GM19468 (cell line): ENCODE measurements around the gene NLRP7.

Experiments
- ATAC-seq: cut with Tn5 transposase; IDR thresholded peaks from one replicate; pipeline ENCODE4 v1.9.1; 2021; ENCODE audit warnings: mild to moderate bottlenecking, moderate library complexity, moderate number of reproducible peaks; ENCODE audit not compliant: unreplicated experiment; ENCODE audit errors: extremely low read depth

The NLRP7 gene

DNA sequence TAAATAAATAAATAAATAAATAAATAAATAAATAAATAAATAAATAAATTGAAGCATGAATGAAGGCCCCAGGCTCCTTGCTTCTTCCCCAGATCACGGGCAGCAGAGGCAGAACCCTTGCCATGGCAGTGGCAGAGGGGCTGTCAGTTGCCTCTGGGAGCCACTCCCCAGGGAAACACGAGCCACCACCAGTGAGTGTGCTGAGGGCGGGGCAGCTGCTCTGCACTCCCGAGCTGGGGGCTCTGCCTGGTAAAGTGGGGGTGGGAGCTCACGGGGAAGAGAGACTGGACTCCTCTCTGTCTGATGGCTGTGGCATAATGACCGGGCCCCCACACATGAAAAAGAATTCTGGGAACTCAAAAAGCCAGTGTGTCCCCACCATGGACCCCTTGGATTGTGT is 65.4 kb downstream of the NLRP7 start:
- ATAC-seq: no peak

DNA sequence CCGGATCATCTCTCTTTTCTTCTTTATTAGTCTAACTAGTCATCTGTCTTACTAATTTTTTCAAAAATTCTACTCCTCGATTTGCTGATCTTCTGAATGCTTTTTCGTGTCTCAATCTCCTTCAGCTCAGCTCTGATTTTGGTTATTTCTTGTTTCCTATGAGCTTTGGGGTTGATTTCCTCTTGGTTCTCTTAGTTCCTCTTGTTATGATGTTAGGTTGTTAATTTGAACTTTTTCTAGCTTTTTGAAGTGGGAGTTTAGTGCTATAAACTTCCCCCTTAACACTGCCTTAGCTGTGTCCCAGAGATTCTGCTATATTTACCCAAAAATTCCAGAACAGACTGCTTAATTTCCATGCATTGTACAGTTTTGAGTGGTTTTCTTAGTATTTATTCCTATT is 69.9 kb downstream of the NLRP7 start:
- ATAC-seq: no peak

DNA sequence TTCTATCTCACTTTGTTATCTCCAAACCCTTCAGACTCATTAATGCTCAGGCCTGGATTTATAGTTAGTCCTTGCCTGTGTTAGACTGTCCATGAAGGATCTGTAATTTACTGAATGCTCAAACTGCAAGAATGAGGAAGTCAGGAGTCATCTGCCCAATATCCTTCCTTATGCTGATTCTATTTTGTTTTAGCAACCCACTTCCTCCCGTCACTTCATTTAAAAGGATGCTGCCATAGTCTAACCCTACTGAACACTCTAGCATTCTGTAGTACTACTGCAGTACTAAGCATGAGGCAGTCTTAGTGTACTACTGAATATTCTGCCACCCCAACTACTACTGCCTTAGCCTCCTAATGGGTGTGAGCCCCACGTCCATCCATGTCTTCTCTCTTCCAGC is 71.8 kb downstream of the NLRP7 start:
- ATAC-seq: no peak

DNA sequence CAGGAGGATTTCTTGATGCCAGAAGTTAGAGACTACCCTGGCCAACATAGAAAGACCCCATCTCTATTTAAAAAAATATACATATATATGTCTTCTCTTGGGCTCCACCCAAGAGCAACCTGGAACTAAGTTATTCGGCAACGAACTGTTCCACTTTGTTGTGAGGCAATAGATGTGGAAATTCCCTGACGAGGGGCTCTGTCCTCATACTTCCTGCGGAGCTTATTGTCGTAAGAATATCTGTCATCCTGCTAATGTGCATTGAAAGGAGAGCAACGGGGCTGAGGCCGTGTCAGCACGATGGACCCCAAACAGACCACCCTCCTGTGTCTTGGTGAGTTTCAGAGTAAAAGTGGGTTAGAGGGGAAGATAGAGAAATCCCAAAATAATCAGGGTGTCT is 73.3 kb downstream of the NLRP7 start, which contains the start of gene FCAR:
Gene FCAR, plus strand, starts transcription at position 246 of the 400 bp plus-strand sequence. Its CDS starts 55 bp downstream, at position 301.
- ATAC-seq: no peak
